HTERT RPE-1 (cell line): ENCODE data around the gene RGS3.
"Not testable (repeated sequence)": the region's sequence is repeated elsewhere in the genome, so short reads cannot be mapped to it uniquely, and the experiment has no call there.

ENCODE experiments used
- in situ Hi-C: fragments of 300-500 bp; cut with MboI; formaldehyde crosslinking; loops from 4 replicates; pipeline ENCODE4 v1.14.3; 2020; ENCODE audit warnings: low sequenced_read_pairs

RGS3 gene

GRCh38 chr9:113463418-113464285 is at the start of gene RGS3:
Gene RGS3 (plus strand): TSS chr9:113463727. CDS start chr9:113463803, 76 bp downstream.
- in situ Hi-C loops: no loop called here

DNA sequence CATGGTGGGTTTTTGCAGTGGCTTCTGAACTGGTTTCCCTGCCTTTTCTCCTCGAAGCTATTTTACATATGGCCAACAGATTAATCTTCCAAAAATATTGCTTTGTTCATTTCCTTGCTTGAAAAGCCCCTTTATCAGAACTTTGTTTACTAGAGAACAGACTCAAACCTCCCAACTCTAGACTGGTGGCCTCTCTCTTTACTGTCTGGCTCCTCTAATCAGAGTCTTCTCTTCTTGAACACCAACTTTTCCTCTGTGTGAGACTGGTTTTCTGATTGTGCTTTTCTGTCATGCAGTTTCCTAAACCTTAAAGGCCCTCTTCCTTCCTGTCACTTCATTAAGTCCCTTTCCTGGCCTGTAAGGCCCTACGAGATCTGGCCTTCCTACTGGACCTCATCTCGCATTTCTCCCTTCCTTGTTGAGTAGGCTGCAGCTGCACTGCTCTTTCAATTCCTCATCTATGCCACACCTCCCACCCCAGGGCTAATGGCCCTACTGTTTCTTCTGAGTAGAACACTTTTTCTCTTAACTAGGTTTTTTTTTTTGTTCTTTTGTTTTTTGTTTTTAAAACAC is 47.3 kb upstream of the RGS3 start:
- in situ Hi-C loops: no loop called here

- in situ Hi-C loops: no loop called here
Measured at GRCh38 chr9:113417370-113417769, 46.2 kb upstream of the RGS3 start.

- in situ Hi-C loops: no loop called here
Measured at GRCh38 chr9:113421726-113422125, 41.8 kb upstream of the RGS3 start.

DNA sequence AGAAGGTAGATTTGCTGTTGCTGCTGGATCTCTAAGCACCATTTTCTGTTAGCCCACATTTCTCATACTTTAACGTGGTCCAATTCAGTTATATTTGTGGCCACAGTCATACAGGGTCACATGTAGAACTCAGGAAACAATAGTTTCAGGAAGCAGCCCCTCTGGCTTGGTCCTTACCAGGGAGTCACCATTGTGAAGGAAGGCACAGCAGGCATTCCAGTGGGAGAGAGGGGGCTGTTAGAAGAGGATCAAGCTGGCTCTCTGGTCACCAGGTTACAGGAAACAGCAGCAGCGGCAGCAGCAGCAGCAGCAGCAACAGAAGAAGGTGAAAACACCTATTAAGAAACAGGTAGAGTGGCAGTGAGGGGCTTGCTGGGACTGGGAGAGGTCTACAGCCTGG is 38.5 kb upstream of the RGS3 start:
- in situ Hi-C loops: no loop called here

DNA sequence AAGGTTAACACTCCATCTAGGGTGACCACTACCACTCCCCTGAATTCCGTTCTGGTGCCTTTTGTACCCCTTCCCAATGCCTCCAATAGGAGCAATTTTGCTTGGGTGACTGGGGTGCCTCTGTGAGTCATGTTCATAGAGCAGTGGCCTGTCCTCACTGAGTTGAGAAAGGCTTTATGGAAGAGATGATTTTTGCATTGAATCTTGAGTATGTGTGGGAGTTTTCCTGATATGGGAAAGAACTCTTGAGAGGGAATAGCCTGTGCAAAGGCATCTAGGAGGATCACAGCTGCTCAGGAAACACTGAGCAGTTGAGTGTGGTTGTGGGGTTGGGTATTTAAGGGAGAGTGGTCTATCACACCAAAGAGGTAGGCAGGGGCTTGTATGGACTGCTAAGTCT is 36.8 kb upstream of the RGS3 start:
- in situ Hi-C loops: no loop called here

DNA sequence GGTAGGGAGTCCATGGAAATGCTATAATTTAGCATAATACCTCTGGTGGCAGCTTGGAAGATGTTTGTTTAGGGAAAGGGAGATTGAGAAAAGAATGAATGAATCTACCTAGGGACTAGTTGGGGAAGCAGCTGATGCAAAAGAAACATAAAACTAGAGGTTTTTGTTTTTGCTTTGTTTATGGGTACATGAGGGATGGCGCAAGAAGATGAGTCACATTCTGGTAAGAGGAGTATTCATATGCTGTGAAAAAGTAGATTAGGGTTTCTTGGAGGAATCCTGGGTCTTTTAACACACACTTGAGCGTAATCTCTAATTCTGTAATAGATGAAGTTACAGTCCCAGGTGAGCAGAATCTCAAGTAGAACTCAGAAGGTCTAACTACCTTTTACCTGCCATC is 35.9 kb upstream of the RGS3 start:
- in situ Hi-C loops: no loop called here

- in situ Hi-C loops: no loop called here
Measured at GRCh38 chr9:113428062-113428615, 35.4 kb upstream of the RGS3 start.

- in situ Hi-C loops: no loop called here
Measured at GRCh38 chr9:113431191-113431590, 32.3 kb upstream of the RGS3 start.

DNA sequence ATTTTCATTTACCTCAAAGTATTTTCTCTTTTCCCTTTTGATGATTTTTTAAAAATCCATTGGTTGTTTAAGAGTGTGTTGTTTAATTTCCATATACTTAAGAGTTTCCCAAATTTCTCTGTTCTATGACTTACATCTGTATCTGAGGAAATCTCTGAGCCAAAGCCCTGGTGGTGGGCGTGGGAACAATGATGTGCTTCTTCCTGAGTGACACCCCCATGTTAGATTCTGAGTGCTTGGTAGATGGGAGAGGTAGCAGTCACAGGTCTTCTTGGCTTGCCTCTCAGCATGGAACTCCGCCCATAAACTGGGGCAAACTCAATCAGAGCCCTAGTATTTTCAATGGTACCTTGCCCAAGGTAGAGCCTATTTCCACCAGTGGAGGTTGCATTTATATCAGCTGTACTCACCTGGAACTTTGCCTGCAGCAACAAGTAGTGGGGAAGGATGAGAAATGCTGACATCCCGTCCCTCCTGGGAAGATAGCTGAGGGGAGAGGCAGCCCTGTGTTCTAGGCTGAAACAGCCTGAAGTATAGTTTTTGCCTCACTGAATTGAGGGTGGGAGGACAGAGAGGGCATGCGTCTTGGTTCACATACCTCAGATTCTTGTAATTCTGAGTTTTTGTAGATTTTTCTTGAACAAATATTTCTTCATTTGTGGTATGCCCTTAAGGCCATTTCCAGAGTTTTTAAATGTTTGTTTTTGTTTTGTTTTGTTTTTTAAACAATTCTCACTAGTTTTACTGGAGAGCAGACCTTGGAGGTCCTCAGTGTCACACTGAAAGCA is 26.6 kb upstream of the RGS3 start:
- in situ Hi-C loops: no loop called here

GRCh38 chr9:113437716-113438115 is 25.8 kb upstream of the RGS3 start:
- in situ Hi-C loops: not testable (repeated sequence)

- in situ Hi-C loops: no loop called here
Measured at GRCh38 chr9:113444736-113445135, 18.8 kb upstream of the RGS3 start.

DNA sequence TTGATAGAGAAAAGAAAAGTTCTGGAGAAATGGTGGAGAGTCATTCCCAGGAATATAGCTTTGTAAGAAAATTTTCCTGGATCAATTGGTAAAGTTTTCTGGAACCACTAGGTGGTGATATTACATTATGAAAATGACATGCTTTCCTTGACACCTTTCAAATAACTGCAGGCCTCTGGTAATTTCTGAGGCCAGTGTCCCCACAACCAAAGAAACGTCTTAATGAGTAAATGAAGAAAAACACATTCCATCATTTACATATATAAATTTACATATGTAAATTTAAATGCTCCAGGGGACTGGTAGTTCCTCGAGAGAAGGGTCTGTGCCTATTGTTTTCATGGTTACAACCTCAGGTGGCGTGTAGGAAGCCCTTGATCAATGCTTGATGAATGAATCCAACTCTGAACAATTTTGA is 17.2 kb upstream of the RGS3 start:
- in situ Hi-C loops: no loop called here

- in situ Hi-C loops: no loop called here
Measured at GRCh38 chr9:113449376-113449775, 14.2 kb upstream of the RGS3 start.

DNA sequence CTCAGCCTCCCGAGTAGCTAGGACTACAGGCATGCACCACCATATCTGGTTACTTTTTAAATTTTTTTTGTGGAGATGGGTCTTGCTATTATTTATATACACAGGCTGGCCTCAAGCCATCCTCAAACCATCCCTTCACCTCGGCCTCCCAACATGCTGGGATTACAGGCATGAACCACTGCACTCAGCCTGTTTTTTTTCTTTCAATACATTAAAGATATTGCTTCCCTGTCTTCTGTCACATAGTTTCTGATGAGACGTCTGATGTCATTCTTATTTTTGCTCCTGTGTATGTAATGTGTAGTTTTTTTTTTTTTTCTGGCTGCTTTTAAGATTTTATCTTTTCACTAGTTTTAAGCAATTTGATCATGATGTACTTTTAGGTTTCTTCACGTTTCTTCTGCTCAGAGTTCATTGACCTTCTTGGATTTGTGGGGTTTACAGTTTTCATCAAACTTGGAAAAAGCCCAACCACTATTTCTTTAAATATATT is 11.4 kb upstream of the RGS3 start:
- in situ Hi-C loops: no loop called here

GRCh38 chr9:113454914-113455761 is 8.4 kb upstream of the RGS3 start:
- in situ Hi-C loops: no loop called here

DNA sequence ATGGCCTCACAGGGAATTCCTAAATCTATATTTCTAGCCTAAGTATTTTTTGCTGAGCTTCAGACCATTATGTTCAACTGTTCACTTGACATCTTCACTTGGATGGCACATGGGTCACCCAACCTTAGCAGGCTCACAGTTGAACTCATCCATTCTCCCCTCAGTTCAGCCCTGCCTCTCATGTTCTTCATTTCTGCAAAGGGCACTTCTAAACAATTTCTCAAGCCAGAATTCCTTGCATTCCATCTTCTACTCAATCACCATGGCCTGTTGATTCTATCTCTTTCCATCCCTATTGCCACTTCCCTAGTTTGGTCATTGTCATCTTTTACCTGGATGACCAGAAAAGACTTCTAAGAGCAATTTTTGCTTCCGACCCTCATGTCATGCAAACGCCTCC is 7.3 kb upstream of the RGS3 start:
- in situ Hi-C loops: no loop called here

- in situ Hi-C loops: no loop called here
Measured at GRCh38 chr9:113461285-113461684, 2.2 kb upstream of the RGS3 start.

GRCh38 chr9:113461943-113462342 is 1.6 kb upstream of the RGS3 start:
- in situ Hi-C loops: no loop called here

DNA sequence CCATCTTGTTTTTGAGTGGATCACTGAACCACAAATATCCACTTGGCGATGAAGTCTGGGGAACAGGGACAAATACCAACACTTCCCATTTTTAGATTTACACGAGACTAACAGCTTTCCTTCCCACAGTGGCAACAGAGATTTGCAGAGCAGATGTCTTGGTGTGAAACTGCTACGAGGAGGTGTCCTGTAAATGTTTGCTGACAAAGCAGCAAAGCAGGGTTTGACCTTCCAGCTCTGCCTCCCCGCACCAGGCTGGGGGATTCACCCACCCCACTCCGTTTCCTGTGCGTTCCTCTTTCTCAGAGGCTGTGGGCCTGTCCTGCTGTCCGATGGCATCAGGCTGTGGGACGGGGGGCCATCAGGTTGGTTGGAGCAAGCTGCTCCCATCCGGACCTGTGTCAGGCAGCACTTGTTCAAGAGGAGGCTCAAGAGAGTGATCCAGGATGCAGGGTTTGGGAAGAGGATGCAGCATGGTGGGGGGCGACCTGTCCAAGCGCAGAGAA is 693 bp upstream of the RGS3 start:
- in situ Hi-C loops: no loop called here
